Endothelial cell of umbilical vein (primary cell): ENCODE results near the gene KCNMA1. TPM values are rescaled to one million over a fixed set of nuclear protein-coding genes. Genes with fewer than 3 reads are reported as not detected.

Source experiments
- BruUV-seq: library from RNA; stranded (reverse); fragments of 400-500 nt; replicated peaks from 2 replicates; lab custom pipeline; 2021; lab: Mats Ljungman, UMichigan
- CTCF ChIA-PET: fragments of 300-600, 350-600 bp; sonication (Branson Sonifier 250); formaldehyde crosslinking; loops from one replicate; lab custom pipeline; 2021; ENCODE audit warnings: antibody characterized with exemption, inconsistent platforms; lab: Charles Lee
- POLR2A ChIA-PET: fragments of 300-600, 350-600 bp; sonication (Branson Sonifier 250); formaldehyde crosslinking; loops from one replicate; lab custom pipeline; 2021; ENCODE audit warnings: antibody characterized with exemption, inconsistent platforms; lab: Charles Lee
- DNase-seq: peaks from one replicate; pipeline ENCODE4 v3.0.0-alpha.2; 2011; ENCODE audit warnings: low read depth, low spot score
- FAIRE-seq: peaks from 2 replicates; lab custom pipeline; 2011; peaks lifted over from hg19 to GRCh38; lab: Jason Lieb, UNC
- H2AFZ ChIP-seq: 2 replicates; pipeline ENCODE4 v1.6.0; 2012; ENCODE audit warnings: low read depth, low read length, control low read depth, inconsistent platforms
- H3K27ac ChIP-seq: 2 replicates; pipeline ENCODE4 v1.5.1; 2011; ENCODE audit warnings: low read depth, mild to moderate bottlenecking, control low read depth, low read length, moderate library complexity; ENCODE audit not compliant: insufficient read depth
- H3K27me3 ChIP-seq, 2 experiments: 2 replicates each; pipeline versions ENCODE4 v1.6.0 to v1.6.1; 2011; ENCODE audit warnings: low read length in 2 of 2, mixed read lengths in 1 of 2; ENCODE audit not compliant: control insufficient read depth in 2 of 2, insufficient read depth in 2 of 2
- H3K36me3 ChIP-seq, 2 experiments: 2 replicates in 1 of 2; 3 replicates in 1 of 2; pipeline ENCODE4 v1.5.1; 2011; ENCODE audit warnings: low read length in 2 of 2, mild to moderate bottlenecking in 1 of 2, moderate library complexity in 1 of 2; ENCODE audit not compliant: control insufficient read depth in 2 of 2, insufficient read depth in 2 of 2; ENCODE audit errors: extremely low read depth in 1 of 2
- H3K4me1 ChIP-seq: 3 replicates; pipeline ENCODE4 v1.5.1; 2011; ENCODE audit warnings: mild to moderate bottlenecking, low read length; ENCODE audit not compliant: control insufficient read depth, insufficient read depth; ENCODE audit errors: extremely low read depth
- H3K4me2 ChIP-seq: 2 replicates; pipeline ENCODE4 v1.6.1; 2011; ENCODE audit warnings: low read length, control low read depth, mixed read lengths; ENCODE audit not compliant: insufficient read depth
- H3K4me3 ChIP-seq, 3 experiments: fragments of 200-600 bp in 1 of 3; sonication (generic), shearing (Covaris generic) in 1 of 3; replicated peaks in 1 of 3; 2 replicates each; pipeline ENCODE4 v1.5.1; 2011 to 2016; ENCODE audit warnings: control low read depth in 3 of 3, low read length in 3 of 3, mild to moderate bottlenecking in 2 of 3, inconsistent platforms in 1 of 3, low read depth in 1 of 3, moderate library complexity in 1 of 3; ENCODE audit not compliant: insufficient read depth in 1 of 3
- H3K79me2 ChIP-seq: 2 replicates; pipeline ENCODE4 v1.6.0; 2012; ENCODE audit warnings: low read length, inconsistent platforms; ENCODE audit not compliant: control insufficient read depth, insufficient read depth
- H3K9ac ChIP-seq: replicated peaks from 2 replicates; pipeline ENCODE3; 2011; ENCODE audit warnings: low read length, control low read depth; ENCODE audit not compliant: insufficient read depth; ENCODE audit errors: extremely low read depth
- H3K9me1 ChIP-seq: replicated peaks from 3 replicates; pipeline ENCODE4 v1.6.0; 2011; ENCODE audit warnings: mild to moderate bottlenecking, low read length; ENCODE audit not compliant: control insufficient read depth, insufficient read depth; ENCODE audit errors: extremely low read depth
- H3K9me3 ChIP-seq: replicated peaks from 2 replicates; pipeline ENCODE4 v1.5.1; 2012; ENCODE audit warnings: low read length, inconsistent platforms; ENCODE audit not compliant: control insufficient read depth, insufficient read depth
- H4K20me1 ChIP-seq: replicated peaks from 2 replicates; pipeline ENCODE3; 2011; ENCODE audit warnings: mild to moderate bottlenecking, low read length; ENCODE audit not compliant: control insufficient read depth, insufficient read depth; ENCODE audit errors: extremely low read depth
- CTCF ChIP-seq, 2 donors: IDR thresholded peaks; 1 replicate in 1 of 2; 2 replicates in 1 of 2; pipeline ENCODE4 v1.5.1; 2011; ENCODE audit warnings: low read length in 2 of 2, mild to moderate bottlenecking in 2 of 2, moderate library complexity in 2 of 2, control low read depth in 1 of 2, inconsistent platforms in 1 of 2, low read depth in 1 of 2; ENCODE audit not compliant: insufficient read depth in 1 of 2; ENCODE audit errors: extremely low read depth in 1 of 2
- EZH2 ChIP-seq: IDR thresholded peaks from 2 replicates; pipeline ENCODE4 v1.6.1; 2012; ENCODE audit warnings: borderline replicate concordance, low read depth, mild to moderate bottlenecking, moderate library complexity, low read length, inconsistent platforms; ENCODE audit not compliant: severe bottlenecking
- FOS ChIP-seq: IDR thresholded peaks from 2 replicates; pipeline ENCODE4 v1.6.1; 2011; ENCODE audit warnings: mild to moderate bottlenecking, low read length, moderate library complexity, borderline replicate concordance; ENCODE audit not compliant: insufficient read depth
- GATA2 ChIP-seq: IDR thresholded peaks from 2 replicates; pipeline ENCODE4 v1.7.0; 2011; ENCODE audit warnings: low read depth, mild to moderate bottlenecking, moderate library complexity, mixed read lengths, low read length; ENCODE audit not compliant: insufficient read length, insufficient read depth
- JUN ChIP-seq: IDR thresholded peaks from 2 replicates; pipeline ENCODE4 v1.6.1; 2011; ENCODE audit warnings: borderline replicate concordance, low read depth; ENCODE audit not compliant: insufficient read length, insufficient read depth
- MAX ChIP-seq: IDR thresholded peaks from 2 replicates; pipeline ENCODE4 v1.6.1; 2011; ENCODE audit not compliant: insufficient read depth, insufficient read length
- MYC ChIP-seq: IDR thresholded peaks from one replicate; pipeline ENCODE4 v1.6.1; 2011; ENCODE audit warnings: mild to moderate bottlenecking, low read depth, low read length
- POLR2A ChIP-seq: IDR thresholded peaks from 2 replicates; pipeline ENCODE4 v1.6.1; 2012; ENCODE audit warnings: low read depth, mild to moderate bottlenecking, control low read depth, low read length
- POLR2AphosphoS5 ChIP-seq: IDR thresholded peaks from 2 replicates; pipeline ENCODE4 v1.6.1; 2012; ENCODE audit warnings: low read depth, mild to moderate bottlenecking, control low read depth, low read length, moderate library complexity; ENCODE audit not compliant: insufficient read depth
- dilution Hi-C: fragments of 300-500 bp; cut with MboI; formaldehyde crosslinking; loops from one replicate; pipeline ENCODE4 v1.15.0; 2019; ENCODE audit warnings: low sequenced_read_pairs; ENCODE audit not compliant: extremely low pct_ligation_motif_present
- intact Hi-C: fragments of 100-400 bp; cut with micrococcal nuclease; formaldehyde crosslinking; loops from one replicate; pipeline ENCODE4 v1.10.0; 2022
- polyA plus RNA-seq, 4 experiments: library from polyadenylated mRNA; depleted of rRNA in 3 of 4; stranded (reverse) in 3 of 4; unstranded in 1 of 4; fragments of >200 nt; gene quantifications; 2 replicates each; pipeline versions ENCODE4 v1.2.1 to v1.2.3, GENCODE V29; 2011 to 2012; ENCODE audit warnings: missing spikeins in 1 of 4
- total RNA-seq: library from RNA; stranded (reverse); gene quantifications from 2 replicates; pipeline ENCODE4 v1.2.3, GENCODE V29; 2021

KCNMA1 gene
- total and polyA plus RNA-seq, 2 donors (not counting 3 experiments of a cell fraction or from before 2014, with no cell fraction given): 0.10 to 0.82 TPM

GRCh38 chr10:76906256-76906655, 731.4 kb downstream of the KCNMA1 start:
- no peaks in the 10 kb centered on the region for H3K36me3 ChIP-seq
- H4K20me1 ChIP-seq: no peaks in the 10 kb centered on the region
- H3K9me3 ChIP-seq: no peaks in the 10 kb centered on the region
- no peaks in the 10 kb centered on the region for H3K4me1 ChIP-seq
- H3K9me1 ChIP-seq: no peaks in the 10 kb centered on the region
- no peaks in the 10 kb centered on the region for H3K79me2 ChIP-seq
- dilution Hi-C loops: no loop called here
- POLR2A ChIA-PET: no interaction called here
- CTCF ChIA-PET: no interaction called here
- no peak overlapping the region for H3K4me3 ChIP-seq
- FAIRE-seq: no peak
- no peak overlapping the region for H3K9ac ChIP-seq
- H2AFZ ChIP-seq: no peak overlapping the region
- no peak overlapping the region for H3K4me2 ChIP-seq
- no peak for TF ChIP-seq MAX
- no peak for TF ChIP-seq CTCF (IDR thresholded peaks at IDR 0.05; ENCODE audit: extremely low read depth in 1 of 2, insufficient read depth in 1 of 2, low read depth in 1 of 2, low read length in 2 of 2)
- no peak for TF ChIP-seq EZH2
- TF ChIP-seq FOS: no peak
- no peak for TF ChIP-seq MYC
- TF ChIP-seq POLR2AphosphoS5: no peak
- TF ChIP-seq JUN: no peak
- TF ChIP-seq POLR2A: no peak
- TF ChIP-seq GATA2: no peak
- no peaks in the 10 kb centered on the region for H3K27me3 ChIP-seq
- no TSS peak for BruUV-seq
- no peak for DNase-seq
- intact Hi-C loops: no loop called here
- no peak overlapping the region for H3K27ac ChIP-seq
